Embryonic facial prominence (tissue), 1 donor: ENCODE measurements around the gene HOXB9.

ENCODE experiments used
- DNase-seq: peaks from one replicate; pipeline ENCODE4 v3.0.0-alpha.2; 2016; ENCODE audit errors: extremely low spot score

HOXB9 gene

DNA sequence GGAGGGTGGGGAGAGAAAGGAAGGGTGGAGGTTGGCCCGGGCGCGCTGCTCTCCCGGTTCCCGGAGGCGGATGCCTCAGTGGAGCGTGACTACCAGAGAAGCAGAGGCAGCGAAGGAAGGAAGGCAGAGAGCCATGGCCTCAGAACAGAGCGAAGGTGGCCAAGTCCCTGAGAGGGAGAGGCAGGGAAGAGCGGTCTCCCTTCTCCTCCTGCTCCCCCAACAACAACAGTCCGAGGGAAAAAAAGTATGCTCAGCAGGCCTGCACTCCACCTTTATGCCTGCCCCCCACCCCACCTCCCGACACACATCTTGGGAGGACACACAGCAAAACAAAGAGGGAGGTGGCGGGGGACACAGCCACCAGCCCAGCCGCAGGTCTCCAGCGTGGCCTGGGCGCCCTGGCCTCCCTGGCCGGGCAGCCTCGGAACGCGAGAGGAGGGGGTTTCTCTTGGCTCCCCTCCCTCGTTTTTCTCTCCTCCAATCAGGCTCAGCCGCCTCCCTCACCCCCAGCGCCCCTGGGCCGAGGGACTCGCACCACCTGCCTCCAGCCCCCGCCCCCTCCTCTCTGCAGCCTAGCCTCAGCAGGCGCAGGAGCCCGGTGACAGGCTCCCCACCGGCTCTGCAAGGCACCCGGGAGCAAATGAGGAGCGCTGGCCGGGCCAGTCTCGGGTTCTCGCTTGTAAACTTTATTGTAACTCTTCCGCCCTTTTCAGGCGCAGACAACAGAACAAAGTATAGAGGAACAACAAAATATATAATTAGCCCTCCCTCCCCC is 14.3 kb downstream of the HOXB9 start:
- DNase-seq = no peak

- no peak for DNase-seq
Observed at GRCh38 chr17:48611213-48611612, 14.9 kb downstream of the HOXB9 start.

DNA sequence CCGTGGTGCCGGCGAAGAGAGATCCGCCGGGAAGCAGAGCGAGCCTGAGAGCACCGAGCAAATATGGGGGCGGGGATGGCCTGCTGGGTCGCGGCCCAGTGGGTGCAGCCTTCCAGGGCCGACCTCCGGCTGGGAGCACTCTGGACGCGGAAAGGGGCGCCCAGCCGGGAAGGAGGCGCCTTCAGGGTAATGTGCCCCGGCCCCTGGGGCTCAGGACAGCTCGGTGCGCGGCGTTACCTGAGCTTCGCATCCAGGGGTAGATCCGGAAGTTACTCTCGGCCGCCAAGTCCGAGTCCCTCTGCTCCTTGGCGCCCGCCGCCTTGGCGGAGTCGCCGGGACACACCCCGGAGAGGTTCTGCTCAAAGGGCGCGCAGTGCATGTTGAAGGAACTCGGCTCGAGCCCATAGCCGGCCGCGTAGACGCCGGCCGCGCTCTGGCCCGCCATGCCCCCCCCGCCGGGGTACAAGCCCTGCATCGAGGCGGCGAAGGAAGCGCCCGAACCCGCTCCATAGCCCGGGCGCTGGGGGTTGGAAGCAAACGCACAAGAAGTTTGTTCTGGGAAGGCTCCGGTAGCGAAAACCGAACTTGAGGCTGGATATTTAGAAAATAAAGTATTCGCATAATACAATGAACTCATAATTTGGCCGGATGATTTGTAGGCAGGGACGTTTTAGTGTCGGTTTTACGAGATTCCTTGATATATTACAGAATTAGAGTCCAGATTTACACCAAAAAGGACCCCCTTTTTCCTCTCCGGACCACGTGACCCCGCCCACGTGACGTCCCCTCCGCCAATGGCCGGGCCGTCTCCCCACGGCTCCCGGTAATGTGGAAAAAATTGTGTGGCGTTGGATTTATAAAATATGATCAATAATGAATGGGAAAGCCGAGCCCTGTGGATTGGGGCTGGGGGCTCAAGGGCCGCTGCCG is 15.6 kb downstream of the HOXB9 start, which contains the start of gene HOXB7:
HOXB7 (minus strand) TSS at position 736 of the 930 bp plus-strand sequence; CDS start at position 637, 99 bp downstream.
- no peak for DNase-seq

DNA sequence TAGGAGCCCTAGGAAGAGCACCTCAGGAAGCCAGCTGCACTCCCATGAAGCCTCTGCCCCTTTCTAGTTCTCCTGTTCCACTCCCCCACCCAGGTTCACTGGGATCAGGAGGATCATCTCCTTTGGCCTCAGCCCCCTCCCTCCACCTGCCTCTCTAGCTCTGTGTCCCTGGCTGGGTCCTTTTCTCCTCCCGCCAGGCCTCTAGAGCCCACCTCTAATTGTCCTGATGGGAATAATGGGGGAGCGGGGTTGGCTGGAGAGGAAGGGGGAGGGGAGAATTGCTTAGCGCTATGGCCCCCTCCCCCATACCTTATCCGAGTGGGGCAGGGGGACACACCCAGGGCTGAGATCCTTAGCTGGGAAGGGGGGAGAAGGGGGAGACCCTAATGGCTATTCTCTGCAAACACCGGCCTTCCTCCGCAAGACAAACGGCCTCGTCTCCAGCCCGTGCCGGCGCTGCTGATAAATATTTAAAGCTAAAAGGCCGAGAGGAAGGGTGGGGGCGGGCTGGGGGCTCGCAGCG is 16.3 kb downstream of the HOXB9 start:
- DNase-seq = no peak

DNA sequence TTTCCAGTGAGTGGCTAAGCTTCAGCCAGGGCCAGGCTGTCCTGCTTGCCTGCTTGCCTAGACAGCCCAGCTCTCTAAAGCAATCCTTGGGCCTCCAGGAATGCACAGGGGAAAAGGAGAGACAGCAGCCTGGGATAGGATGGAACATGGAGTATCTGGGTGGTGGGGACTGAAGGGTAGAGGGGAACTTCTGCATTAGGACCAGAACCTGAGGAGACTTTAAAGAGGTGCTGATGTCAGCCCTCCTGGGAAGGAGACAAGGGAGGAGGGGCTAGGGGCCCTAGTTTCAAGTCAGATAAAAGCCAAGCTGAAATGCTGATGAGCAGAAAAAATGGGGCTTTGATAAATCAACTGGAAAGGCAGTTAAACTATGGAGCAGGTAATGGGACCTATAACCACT is 17.1 kb downstream of the HOXB9 start:
- DNase-seq = no peak

DNA sequence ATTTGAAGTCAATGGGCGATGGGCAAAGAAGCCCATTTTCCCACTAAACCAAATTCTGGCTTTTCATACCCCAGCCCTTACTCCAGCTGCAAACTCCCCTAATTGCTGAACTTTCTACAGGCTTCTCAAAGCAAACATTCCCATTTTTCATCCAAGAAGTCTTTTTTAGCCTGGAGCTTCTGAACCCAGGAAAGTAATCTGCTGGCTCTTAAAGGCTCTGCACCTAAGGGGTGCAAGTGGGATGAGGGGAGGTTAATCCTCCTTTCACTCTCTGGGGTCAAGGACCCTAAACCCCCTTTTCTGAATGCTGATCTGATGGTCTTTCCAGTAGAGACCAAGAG is 17.7 kb downstream of the HOXB9 start:
- no peak for DNase-seq

DNA sequence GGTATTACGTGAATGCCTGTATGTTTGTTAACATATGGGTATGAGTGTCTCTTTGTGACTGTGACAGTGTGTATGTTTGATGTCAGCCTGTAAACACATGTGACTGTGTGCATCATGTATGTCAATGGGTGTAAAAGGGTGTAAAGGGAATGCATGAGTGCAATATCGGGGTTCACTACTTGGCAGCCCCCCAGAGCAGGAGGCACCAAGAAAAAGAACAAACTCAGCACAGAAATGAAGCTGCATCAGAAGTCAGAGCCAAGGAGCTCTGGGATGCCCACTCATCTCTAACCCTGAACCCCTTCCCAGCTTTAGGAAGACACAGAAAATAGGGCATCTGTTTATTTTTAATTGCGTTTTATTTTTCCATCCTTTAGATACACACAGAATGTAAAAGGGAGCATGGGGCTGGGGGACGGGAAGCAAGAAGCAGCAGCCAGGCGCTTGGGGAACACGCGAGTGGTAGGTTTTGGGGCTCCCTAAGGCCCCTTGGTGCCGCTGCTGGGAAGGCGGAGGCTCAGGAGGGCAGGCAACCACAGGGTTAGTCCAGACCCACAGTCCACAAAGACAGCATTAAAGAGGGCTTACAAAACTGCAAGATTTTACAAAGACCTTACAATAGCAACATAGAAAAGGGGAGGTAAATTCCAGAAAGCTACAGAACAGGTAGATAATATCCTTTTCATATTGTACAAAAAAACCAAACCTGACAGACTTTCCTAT is 19.1 kb downstream of the HOXB9 start:
- DNase-seq = no peak

DNA sequence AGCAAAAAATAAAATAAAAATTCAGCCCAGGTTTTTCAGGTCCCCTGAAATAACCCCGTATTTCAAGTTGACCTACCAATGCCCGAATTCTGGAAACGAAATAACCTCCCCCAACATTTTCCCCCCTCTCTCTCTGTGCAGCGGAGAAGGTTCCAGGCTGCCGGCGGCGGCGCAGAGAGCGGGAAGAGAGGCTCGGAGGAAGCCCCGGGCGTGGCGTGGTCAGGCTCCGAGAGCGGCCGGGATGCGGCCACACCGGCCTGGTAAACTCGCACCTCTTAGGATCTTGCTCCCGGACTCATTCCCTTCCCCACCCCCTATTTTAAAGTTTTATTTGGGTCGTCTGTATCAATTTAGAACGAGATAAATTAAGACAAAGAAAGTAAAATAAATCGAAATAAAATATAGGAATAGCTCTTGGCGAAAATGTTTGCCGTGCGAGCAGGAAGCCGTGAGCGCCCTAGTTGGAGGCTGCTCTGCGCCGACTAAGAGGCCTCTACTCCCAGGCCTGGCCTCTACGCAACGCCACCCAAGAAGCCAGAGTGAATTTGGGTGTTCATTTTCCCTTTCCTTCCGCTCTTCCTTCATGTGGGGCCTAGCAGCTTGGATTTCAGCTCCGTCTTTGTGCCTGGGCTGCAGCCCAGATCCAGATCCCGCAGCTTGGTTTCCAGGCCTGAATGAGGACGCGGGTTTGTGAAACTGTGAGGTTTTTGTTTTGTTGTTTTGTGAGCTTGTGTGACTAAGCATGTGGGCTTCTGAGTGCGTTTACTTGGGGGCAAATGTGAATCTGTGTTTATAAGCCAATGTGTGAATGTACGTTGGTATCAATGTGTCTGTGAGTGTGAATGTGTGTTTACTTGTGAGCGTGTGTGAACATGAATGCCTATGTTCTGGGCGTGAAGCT is 19.9 kb downstream of the HOXB9 start:
- DNase-seq = no peak

- no peak for DNase-seq
Observed at GRCh38 chr17:48605409-48605919, 20.7 kb downstream of the HOXB9 start.

GRCh38 chr17:48604770-48605329 is 21.3 kb downstream of the HOXB9 start, which contains the start of gene HOXB6:
TSS of gene HOXB6 (minus strand) at chr17:48604986. CDS start at chr17:48598150, 6,836 bp downstream.
- no peak for DNase-seq

GRCh38 chr17:48603959-48604769 is 22.0 kb downstream of the HOXB9 start:
- no peak for DNase-seq

DNA sequence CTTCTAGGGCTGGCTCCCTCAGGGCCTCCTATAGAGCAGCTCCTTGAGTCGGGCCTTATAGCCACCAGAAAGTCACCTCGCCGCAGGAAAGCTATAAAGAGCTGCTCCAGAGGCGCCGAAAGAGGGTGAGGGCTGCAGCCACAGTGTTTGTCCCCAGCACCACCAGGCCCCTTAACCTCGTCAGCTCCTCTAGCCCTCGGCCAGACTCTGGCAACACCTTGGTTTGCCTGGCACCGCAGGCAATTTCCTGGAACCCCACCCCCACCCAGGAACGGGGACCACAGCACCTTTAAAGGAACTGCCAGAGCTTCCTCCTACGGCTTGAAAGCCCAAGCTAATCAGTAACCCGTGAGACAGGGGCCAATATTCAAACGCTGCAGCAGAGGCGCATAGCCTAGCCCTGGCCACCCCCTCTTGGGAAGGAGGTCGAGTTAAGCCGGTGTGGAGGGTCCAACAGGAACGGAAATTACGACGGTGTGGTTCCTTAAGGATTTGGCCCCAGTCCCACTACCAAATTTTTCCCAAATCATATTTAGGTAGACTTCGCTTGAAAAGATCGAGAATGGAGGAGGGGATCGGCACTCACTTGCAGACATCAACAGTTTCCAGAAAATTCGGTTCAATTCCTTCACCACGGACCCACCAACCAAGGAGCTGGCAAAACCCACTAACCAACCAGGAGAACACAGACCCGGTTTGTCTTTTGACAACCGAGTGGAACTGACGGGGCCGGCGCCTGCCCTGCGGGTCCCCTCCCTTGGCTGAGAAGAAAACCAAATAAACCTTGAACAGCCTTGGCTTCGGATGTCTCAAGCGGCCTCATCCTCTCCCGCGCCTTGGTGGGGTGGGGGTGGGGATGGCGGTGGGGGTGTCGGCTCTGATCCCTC is 24.4 kb downstream of the HOXB9 start:
- no peak for DNase-seq

- DNase-seq = no peak
Observed at GRCh38 chr17:48601207-48601538, 25.0 kb downstream of the HOXB9 start.

- no peak for DNase-seq
Observed at GRCh38 chr17:48600244-48601098, 25.7 kb downstream of the HOXB9 start.

DNA sequence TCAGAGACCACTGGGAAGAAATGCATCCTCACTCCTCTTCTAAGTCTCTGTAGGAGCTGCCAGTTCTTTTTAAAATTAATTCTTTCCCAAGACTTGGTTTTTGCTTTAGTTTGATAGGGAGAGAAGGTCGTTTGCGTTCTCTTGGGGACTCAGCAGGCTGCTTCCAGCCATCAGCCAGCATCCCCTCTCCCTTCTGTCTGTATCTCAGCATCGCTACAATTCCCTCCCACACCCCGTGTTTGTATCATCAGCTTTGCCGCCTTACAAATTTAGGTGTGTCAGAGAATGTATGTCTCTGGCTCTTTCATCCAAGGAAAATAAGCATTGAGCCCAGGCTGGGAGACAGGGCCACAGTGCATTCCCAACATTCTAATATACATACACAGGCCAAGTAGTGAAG is 26.8 kb downstream of the HOXB9 start:
- no peak for DNase-seq

DNA sequence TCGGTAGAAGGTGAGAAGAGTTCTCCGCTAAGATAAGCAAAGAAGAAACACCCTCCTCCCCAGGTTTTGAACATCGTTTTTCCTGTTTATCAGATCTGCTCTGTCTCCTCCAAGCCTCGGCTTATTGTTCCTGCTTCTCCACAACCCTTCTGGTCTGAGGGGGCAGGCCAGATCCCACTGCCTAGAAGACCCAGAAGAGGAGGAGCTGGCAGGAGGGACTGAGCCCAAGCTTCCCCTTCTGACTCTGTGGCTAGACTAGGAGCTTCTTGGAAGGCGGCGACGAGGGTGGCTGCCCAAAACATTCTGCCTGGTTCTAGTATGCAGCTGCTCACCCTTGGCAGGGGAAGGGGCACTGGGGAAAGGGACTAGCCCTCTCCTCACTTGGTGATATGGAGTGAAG is 27.4 kb downstream of the HOXB9 start:
- no peak for DNase-seq

- no peak for DNase-seq
Observed at GRCh38 chr17:48597778-48598631, 28.2 kb downstream of the HOXB9 start.
